GM21360 (cell line): ENCODE data around the gene MRPL32.
A peak's percentile ranks its signal among the peaks of the same experiment; 100 is the strongest.
"Not testable (repeated sequence)": the region's sequence is repeated elsewhere in the genome, so short reads cannot be mapped to it uniquely, and the experiment has no call there.

ENCODE experiments used
- ATAC-seq: cut with Tn5 transposase; IDR thresholded peaks from one replicate; pipeline ENCODE4 v1.9.1; 2021; ENCODE audit warnings: mild to moderate bottlenecking, moderate library complexity; ENCODE audit not compliant: unreplicated experiment

The MRPL32 gene

GRCh38 chr7:42931834-42932651, at the start of gene MRPL32, which contains the start of gene PSMA2:
MRPL32 (plus strand) TSS chr7:42932376; CDS start chr7:42932387, 11 bp downstream.
PSMA2 (minus strand) TSS chr7:42932174; CDS start chr7:42932158, 16 bp downstream.
- ATAC-seq, result peak; percentile 97

GRCh38 chr7:42883950-42884349, 48.2 kb upstream of the MRPL32 start:
- no peak for ATAC-seq

- not testable (repeated sequence) for ATAC-seq
Observed at GRCh38 chr7:42885183-42885582, 47.0 kb upstream of the MRPL32 start.

GRCh38 chr7:42886129-42886528, 46.0 kb upstream of the MRPL32 start:
- ATAC-seq, result no peak

- ATAC-seq, result no peak
Observed at GRCh38 chr7:42886893-42887505, 45.2 kb upstream of the MRPL32 start.

- no peak for ATAC-seq
Observed at GRCh38 chr7:42893346-42894240, 38.6 kb upstream of the MRPL32 start.

- ATAC-seq, result no peak
Observed at GRCh38 chr7:42900842-42901241, 31.3 kb upstream of the MRPL32 start.

GRCh38 chr7:42902331-42902730, 29.8 kb upstream of the MRPL32 start:
- ATAC-seq, result no peak

- ATAC-seq, result no peak
Observed at GRCh38 chr7:42906181-42906580, 26.0 kb upstream of the MRPL32 start.

- ATAC-seq, result no peak
Observed at GRCh38 chr7:42907316-42907715, 24.9 kb upstream of the MRPL32 start.

- ATAC-seq, result no peak
Observed at GRCh38 chr7:42910306-42910705, 21.9 kb upstream of the MRPL32 start.

- peak; percentile 91 for ATAC-seq
Observed at GRCh38 chr7:42911454-42912447, 20.4 kb upstream of the MRPL32 start, which contains the start of gene C7orf25. C7orf25 (minus strand) TSS chr7:42912070; CDS start chr7:42910900, 1,170 bp downstream.

GRCh38 chr7:42913591-42913990, 18.6 kb upstream of the MRPL32 start:
- ATAC-seq, result no peak

- no peak for ATAC-seq
Observed at GRCh38 chr7:42914009-42914408, 18.2 kb upstream of the MRPL32 start.

- ATAC-seq, result no peak
Observed at GRCh38 chr7:42914421-42915045, 17.6 kb upstream of the MRPL32 start.

- ATAC-seq, result no peak
Observed at GRCh38 chr7:42915356-42915755, 16.8 kb upstream of the MRPL32 start.

- ATAC-seq, result no peak
Observed at GRCh38 chr7:42922017-42922753, 10.0 kb upstream of the MRPL32 start.

- ATAC-seq, result no peak
Observed at GRCh38 chr7:42924223-42924838, 7.8 kb upstream of the MRPL32 start.
